GM12878 (cell line): ENCODE measurements around the gene DTX3. TPM values are rescaled to one million over a fixed set of nuclear protein-coding genes. Genes with fewer than 3 reads are reported as not detected.
"Not testable (repeated sequence)": the region's sequence is repeated elsewhere in the genome, so short reads cannot be mapped to it uniquely, and the experiment has no call there.

ENCODE experiments used
- ATAC-seq: fragments of 200-7000 bp; cut with Tn5 transposase; 3 replicates; pipeline ENCODE4 v1.9.1; 2020; ENCODE audit warnings: mild to moderate bottlenecking, moderate library complexity
- BruUV-seq: library from RNA; stranded (reverse); fragments of 400-500 nt; replicated peaks from 2 replicates; lab custom pipeline; 2021; lab: Mats Ljungman, UMichigan
- CTCF ChIA-PET: fragments of 300-600 bp; sonication (Branson Sonifier 250); formaldehyde crosslinking; extraction: SDS; loops from one replicate; lab custom pipeline; 2021; ENCODE audit warnings: inconsistent platforms; lab: Yijun Ruan, JAX
- POLR2A ChIA-PET: fragments of 350-600 bp; formaldehyde crosslinking; extraction: SDS; loops from one replicate; lab custom pipeline; 2021; ENCODE audit warnings: inconsistent platforms; lab: Charles Lee
- RAD21 ChIA-PET: fragments of 300-600 bp; sonication (Branson Sonifier 250); formaldehyde crosslinking; loops from one replicate; lab custom pipeline; 2023; ENCODE audit warnings: antibody characterized with exemption; ENCODE audit not compliant: unreplicated experiment; lab: Charles Lee
- SMC1A ChIA-PET: fragments of 300-600 bp; sonication (Branson Sonifier 250); formaldehyde crosslinking; loops from one replicate; lab custom pipeline; 2023; ENCODE audit not compliant: unreplicated experiment, uncharacterized antibody; lab: Charles Lee
- DNase-seq: peaks from one replicate; pipeline ENCODE4 v3.0.0-alpha.2; 2011; ENCODE audit warnings: low read depth, low spot score
- FAIRE-seq: peaks from 3 replicates; lab custom pipeline; 2011; peaks lifted over from hg19 to GRCh38; lab: Jason Lieb, UNC
- H2AFZ ChIP-seq: 2 replicates; pipeline ENCODE4 v1.6.0; 2011; ENCODE audit warnings: low read depth, low read length, control low read depth; ENCODE audit not compliant: control insufficient read depth
- H3K27ac ChIP-seq: 2 replicates; pipeline ENCODE4 v1.5.1; 2011; ENCODE audit warnings: control low read depth; ENCODE audit not compliant: control insufficient read depth, insufficient read depth
- H3K27me3 ChIP-seq, 2 experiments: replicated peaks in 1 of 2; 2 replicates each; pipeline versions ENCODE4 v1.6.0 to v1.6.1; 2011; ENCODE audit warnings: low read length in 1 of 2; ENCODE audit not compliant: control insufficient read depth in 2 of 2, insufficient read depth in 2 of 2
- H3K36me3 ChIP-seq, 2 experiments: 2 replicates each; pipeline ENCODE4 v1.5.1; 2011; ENCODE audit warnings: low read length in 1 of 2; ENCODE audit not compliant: control insufficient read depth in 2 of 2, insufficient read depth in 2 of 2
- H3K4me1 ChIP-seq: 2 replicates; pipeline ENCODE4 v1.6.1; 2011; ENCODE audit warnings: mild to moderate bottlenecking, low read length, moderate library complexity, mixed read lengths; ENCODE audit not compliant: control insufficient read depth, insufficient read depth
- H3K4me2 ChIP-seq: 2 replicates; pipeline ENCODE4 v1.6.0; 2011; ENCODE audit warnings: control low read depth; ENCODE audit not compliant: control insufficient read depth, insufficient read depth
- H3K4me3 ChIP-seq: fragments of 200-600 bp; sonication (generic); 2 replicates; pipeline ENCODE4 v1.5.1; 2016
- H3K79me2 ChIP-seq: 2 replicates; pipeline ENCODE4 v1.6.0; 2011; ENCODE audit warnings: low read length; ENCODE audit not compliant: control insufficient read depth, insufficient read depth
- H3K9ac ChIP-seq: 2 replicates; pipeline ENCODE4 v1.8.0; 2011; ENCODE audit warnings: low read length, control low read depth, mixed read lengths; ENCODE audit not compliant: control insufficient read depth, insufficient read depth
- H3K9me3 ChIP-seq: replicated peaks from 3 replicates; pipeline ENCODE4 v1.5.1; 2011; ENCODE audit warnings: mild to moderate bottlenecking, low read length; ENCODE audit not compliant: control insufficient read depth, insufficient read depth
- H4K20me1 ChIP-seq: 2 replicates; pipeline ENCODE4 v1.6.0; 2011; ENCODE audit not compliant: control insufficient read depth, insufficient read depth
- BRCA1 ChIP-seq: IDR thresholded peaks from 2 replicates; pipeline ENCODE4 v1.6.1; 2011; ENCODE audit warnings: low read depth, low read length, improper control_type of control experiment
- EED ChIP-seq: sonication (generic); IDR thresholded peaks from 2 replicates; pipeline ENCODE4 v1.6.1; 2016; ENCODE audit warnings: antibody characterized with exemption, low read depth
- MTA3 ChIP-seq: IDR thresholded peaks from 2 replicates; pipeline ENCODE4 v1.6.1; 2012; ENCODE audit warnings: low read length, inconsistent platforms, borderline replicate concordance
- NFIC ChIP-seq: IDR thresholded peaks from 2 replicates; pipeline ENCODE4 v1.6.1; 2012; ENCODE audit warnings: low read depth, mild to moderate bottlenecking, inconsistent platforms, low read length, moderate library complexity
- POLR2AphosphoS5 ChIP-seq: IDR thresholded peaks from 2 replicates; pipeline ENCODE4 v1.6.1; 2011; ENCODE audit warnings: mild to moderate bottlenecking, low read length, inconsistent platforms
- RELA ChIP-seq: fragments of 450-650 bp; IDR thresholded peaks from 2 replicates; pipeline ENCODE4 v1.8.0; 2014; ENCODE audit warnings: borderline replicate concordance; ENCODE audit not compliant: partially characterized antibody
- SMARCA5 ChIP-seq: fragments of 450-650 bp; IDR thresholded peaks from 2 replicates; pipeline ENCODE4 v1.6.1; 2017; ENCODE audit warnings: mild to moderate bottlenecking
- TCF7 ChIP-seq: IDR thresholded peaks from 2 replicates; pipeline ENCODE4 v1.6.1; 2014; ENCODE audit warnings: antibody characterized with exemption, borderline replicate concordance
- WGBS: methylation state at CpG from one replicate; pipeline ENCODE4 v1.1.6; 2016; ENCODE audit warnings: low lambda C conversion rate; ENCODE audit not compliant: insufficient replicate concordance, insufficient coverage; ENCODE audit errors: missing lambda C conversion rate; 5-methylcytosine and 5-hydroxymethylcytosine counted together
- in situ Hi-C: fragments of 300-500 bp; cut with MboI; formaldehyde crosslinking; loops from 9 replicates; pipeline ENCODE4 v1.14.3; 2018; ENCODE audit warnings: mixed read lengths
- intact Hi-C: fragments of 100-400 bp; cut with micrococcal nuclease; formaldehyde crosslinking; loops from one replicate; pipeline ENCODE4 v1.14.2; 2022; ENCODE audit not compliant: unreplicated experiment
- polyA plus RNA-seq, 11 experiments: library from polyadenylated mRNA; depleted of rRNA in 4 of 11; unstranded in 6 of 11; stranded (reverse) in 5 of 11; fragments of >200 nt; fragmentation: Nextera tagmentation in 4 of 11; fragmentation: Illumina TruSeq in 1 of 11; extraction: Ambion mirVana in 4 of 11; extraction: Trizol in 1 of 11; gene quantifications; 1 replicate in 1 of 11; 2 replicates in 10 of 11; pipeline versions ENCODE4 v1.2.1 to v1.2.3, GENCODE V29; 2011 to 2016; ENCODE audit warnings: inconsistent platforms in 2 of 11, missing spikeins in 2 of 11, low read depth in 1 of 11
- total RNA-seq, 4 experiments: library from RNA; depleted of rRNA in 3 of 4; stranded (reverse); fragments of >200 nt in 3 of 4; fragmentation: Illumina TruSeq in 1 of 4; extraction: Trizol in 1 of 4; gene quantifications; 2 replicates each; pipeline versions ENCODE4 v1.2.1 to v1.2.3, GENCODE V29; 2013 to 2021
- TF ChIP-seq, protein P1 (sequence below): IDR thresholded peaks from 2 replicates; pipeline ENCODE4 v1.6.1; 2012; ENCODE audit warnings: low read depth, low read length, improper control_type of control experiment

Gene DTX3
- total and polyA plus RNA-seq, 10 of the 15 experiments (the other 5 are each of a cell fraction or from before 2014, with no cell fraction given): 1.1 to 13.6 (median 5.6) TPM

DNA sequence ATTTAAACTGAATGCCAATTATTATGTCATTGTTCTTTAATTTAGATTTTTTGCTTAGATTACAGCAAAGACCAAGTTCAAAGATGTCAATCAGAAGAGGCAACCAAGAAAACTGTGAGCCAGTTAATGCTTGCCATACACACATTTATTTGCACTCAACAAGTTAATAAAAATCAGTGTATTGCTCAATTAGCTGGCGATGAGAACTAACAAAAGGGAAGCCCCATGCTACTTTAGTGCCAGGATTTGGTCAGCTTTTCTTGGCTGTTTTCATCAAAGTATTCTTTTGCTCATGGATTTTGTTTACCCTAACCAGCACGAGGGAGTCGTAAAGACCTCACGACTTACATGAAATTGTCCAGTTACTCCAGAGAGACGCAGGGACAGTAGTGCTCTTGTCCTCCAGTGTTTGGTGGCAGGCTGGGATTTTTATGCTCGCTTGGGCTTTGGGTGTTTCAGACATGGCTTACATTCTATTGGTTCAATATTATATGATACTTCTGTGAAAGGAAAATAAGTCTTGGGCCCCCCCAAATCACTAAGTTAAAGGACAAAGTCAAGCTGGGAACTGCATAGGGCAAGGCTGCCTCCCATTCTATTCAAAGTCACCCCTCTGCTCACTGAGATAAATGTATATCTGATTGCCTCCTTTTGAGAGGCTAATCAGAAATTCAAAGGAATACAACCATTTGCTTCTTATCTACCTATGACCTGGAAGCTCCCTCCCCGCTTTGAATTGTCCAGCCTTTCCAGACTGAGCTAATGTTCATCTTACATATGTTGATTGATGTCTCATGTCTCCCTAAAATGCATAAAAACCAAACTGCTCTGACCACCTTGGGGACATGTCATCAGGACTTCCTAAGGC is 35.8 kb downstream of the DTX3 start (continued):
- TF ChIP-seq SMARCA5 (no peak), POLR2AphosphoS5 (no peak), BRCA1 (no peak)

DNA sequence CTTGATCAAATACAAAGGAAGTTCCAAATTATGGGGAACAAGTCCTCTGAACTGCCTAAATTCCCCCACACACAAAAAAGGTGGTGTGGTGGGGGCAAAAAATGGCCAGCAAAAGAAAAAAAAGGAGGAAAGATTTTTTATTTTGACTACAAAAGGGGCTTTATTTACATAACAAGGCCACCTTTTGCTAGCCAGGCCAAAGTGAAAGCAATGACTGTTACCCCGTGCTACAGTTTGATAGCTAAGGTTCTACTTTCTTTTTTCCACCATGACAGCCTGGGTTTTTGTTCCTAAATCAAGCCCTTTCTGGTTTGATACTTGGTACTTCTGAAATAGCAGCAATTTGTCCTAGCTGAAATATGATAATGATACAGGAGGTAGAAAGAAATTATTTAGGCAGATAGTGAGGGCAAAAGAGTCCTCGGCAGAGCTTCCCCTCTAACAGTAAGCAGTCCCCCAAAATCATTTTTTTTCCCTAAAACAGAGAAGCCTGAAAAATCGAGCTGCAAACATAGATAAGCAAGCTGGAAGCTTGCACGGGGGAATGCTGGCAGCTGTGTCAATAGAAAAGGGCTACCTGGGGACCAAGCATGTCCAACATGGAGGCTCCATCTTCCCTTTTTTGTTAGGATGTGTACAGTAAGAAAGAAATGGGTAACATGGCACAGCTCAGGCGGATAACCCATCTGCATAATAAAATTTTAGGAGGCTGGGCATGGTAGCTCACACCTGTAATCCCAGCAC is 37.2 kb downstream of the DTX3 start:
- Histone ChIP-seq H3K4me1 (no peaks in the 10 kb centered on the region), H4K20me1 (no peaks in the 10 kb centered on the region), H3K27me3 (no peaks in the 10 kb centered on the region; a peak in 1 of 4 replicates), H3K27ac (no peak overlapping the region), H3K4me3 (no peak overlapping the region), H3K9ac (no peak overlapping the region), H3K36me3 (no peaks in the 10 kb centered on the region), H3K4me2 (no peak overlapping the region), H2AFZ (0 out of 2 replicates have a peak overlapping the region, but pooled peaks have one; percentile 7), H3K9me3 (no peaks in the 10 kb centered on the region; the same call in 1 of the 3 replicates), H3K79me2 (no peaks in the 10 kb centered on the region)
- DNase-seq (no peak), FAIRE-seq (no peak), ATAC-seq (no peak)
- intact Hi-C loops (no loop called here), in situ Hi-C loops (no loop called here)
- CTCF ChIA-PET: interaction anchor here (0.6 to 6.1 kb wide), 8 partner anchors 8 to 1702 kb away, joined by 3 to 38 read pairs (median 4); partner anchors contain the start of gene B4GALNT1
- TF ChIP-seq RELA: no peak
- no peak for TF ChIP-seq EED
- TF ChIP-seq, protein P1, sequence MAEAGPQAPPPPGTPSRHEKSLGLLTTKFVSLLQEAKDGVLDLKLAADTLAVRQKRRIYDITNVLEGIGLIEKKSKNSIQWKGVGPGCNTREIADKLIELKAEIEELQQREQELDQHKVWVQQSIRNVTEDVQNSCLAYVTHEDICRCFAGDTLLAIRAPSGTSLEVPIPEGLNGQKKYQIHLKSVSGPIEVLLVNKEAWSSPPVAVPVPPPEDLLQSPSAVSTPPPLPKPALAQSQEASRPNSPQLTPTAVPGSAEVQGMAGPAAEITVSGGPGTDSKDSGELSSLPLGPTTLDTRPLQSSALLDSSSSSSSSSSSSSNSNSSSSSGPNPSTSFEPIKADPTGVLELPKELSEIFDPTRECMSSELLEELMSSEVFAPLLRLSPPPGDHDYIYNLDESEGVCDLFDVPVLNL: no peak
- TF ChIP-seq TCF7: no peak
- TF ChIP-seq NFIC: no peak
- no peak for TF ChIP-seq MTA3
- no TSS peak for BruUV-seq
- POLR2A ChIA-PET: no interaction called here
- 22% methylated on average over 5 of the region's 5 CpGs for WGBS
- SMC1A ChIA-PET: interaction anchor here (0.6 to 1.3 kb wide), 5 partner anchors 12 to 176 kb away, joined by 3 read pairs; no protein-coding TSS in a partner anchor
- RAD21 ChIA-PET: interaction anchor here (1.0 kb wide), 1 partner anchor 27 kb away, joined by 3 read pairs; no protein-coding TSS in a partner anchor

DNA sequence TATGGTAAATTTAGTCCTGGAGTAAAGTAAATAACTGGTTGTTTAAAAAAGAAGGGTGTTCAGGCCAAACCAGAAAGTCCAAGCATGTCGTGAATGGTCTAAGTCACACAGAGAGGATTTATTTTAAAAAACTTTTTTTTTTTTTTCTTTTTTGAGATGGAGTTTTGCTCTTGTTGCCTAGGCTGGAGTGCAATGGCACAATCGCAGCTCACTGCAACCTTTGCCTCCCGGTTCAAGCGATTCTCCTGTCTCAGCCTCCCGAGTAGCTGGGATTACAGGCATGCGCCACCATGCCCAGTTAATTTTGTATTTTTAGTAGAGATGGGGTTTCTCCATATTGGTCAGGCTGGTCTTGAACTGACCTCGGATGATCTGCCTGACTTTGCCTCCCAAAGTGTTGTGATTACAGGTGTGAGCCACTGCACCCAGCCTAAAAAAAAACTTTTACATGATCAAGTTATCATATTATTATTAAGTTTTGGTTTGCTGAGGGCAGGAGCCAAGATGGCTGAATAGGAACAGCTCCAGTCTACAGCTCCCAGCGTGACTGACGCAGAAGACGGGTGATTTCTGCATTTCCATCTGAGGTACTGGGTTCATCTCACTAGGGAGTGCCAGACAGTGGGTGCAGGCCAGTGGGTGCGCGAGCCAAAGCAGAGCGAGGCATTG is 41.5 kb downstream of the DTX3 start:
- intact Hi-C loops, H3K27me3 ChIP-seq, BruUV-seq, ATAC-seq, H3K36me3 ChIP-seq, H3K9ac ChIP-seq, H3K27ac ChIP-seq, CTCF ChIA-PET, H3K9me3 ChIP-seq, POLR2A ChIA-PET, H3K4me3 ChIP-seq, H4K20me1 ChIP-seq, DNase-seq, H3K4me1 ChIP-seq, in situ Hi-C loops, FAIRE-seq, H3K4me2 ChIP-seq, H3K79me2 ChIP-seq, RAD21 ChIA-PET, H2AFZ ChIP-seq: not testable (repeated sequence)
- WGBS: 80% methylated on average over 12 of the region's 13 CpGs
- SMC1A ChIA-PET: interaction anchor here (1.5 kb wide), 1 partner anchor 10 kb away, joined by 4 read pairs; no protein-coding TSS in a partner anchor
